DMS79 (cell line): Measurements from ENCODE around the gene LGALS13.

Experiments
- DNase-seq: peaks from one replicate; lab custom pipeline; 2025; lab: John Stamatoyannopoulos, UW

The LGALS13 gene, protein sequence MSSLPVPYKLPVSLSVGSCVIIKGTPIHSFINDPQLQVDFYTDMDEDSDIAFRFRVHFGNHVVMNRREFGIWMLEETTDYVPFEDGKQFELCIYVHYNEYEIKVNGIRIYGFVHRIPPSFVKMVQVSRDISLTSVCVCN

GRCh38 chr19:39602224-39602623, at the start of gene LGALS13:
Gene LGALS13, plus strand, starts transcription at chr19:39602524. Its CDS starts 45 bp downstream, at chr19:39602569.
- peak; percentile 23 for DNase-seq

DNA sequence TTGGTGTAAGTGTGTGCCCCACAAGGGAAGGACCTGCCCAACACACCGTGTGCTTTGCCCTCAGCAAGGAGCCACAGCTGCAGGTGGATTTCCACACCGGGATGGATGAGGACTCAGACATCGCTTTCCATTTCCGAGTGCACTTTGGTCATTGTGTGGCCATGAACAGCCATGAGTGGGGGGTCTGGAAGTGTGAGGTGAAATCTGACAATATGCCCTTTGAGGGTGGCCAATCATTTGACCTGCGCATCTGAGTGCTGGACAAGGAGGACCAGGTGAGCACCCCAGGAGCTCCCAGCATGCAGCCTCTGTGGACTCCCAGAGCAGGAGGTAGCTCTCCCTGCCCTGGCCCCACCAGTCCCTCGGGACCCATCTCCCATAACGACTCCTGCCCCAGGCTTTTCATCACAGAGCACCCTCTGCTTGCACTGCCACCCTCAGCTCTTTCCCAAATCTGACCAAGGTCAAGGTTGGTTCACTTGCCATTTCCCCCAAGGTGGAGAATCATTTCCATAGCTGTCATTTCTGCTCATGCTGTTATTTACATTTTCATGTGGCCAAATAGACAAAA, 49.2 kb upstream of the LGALS13 start:
- DNase-seq: no peak

DNA sequence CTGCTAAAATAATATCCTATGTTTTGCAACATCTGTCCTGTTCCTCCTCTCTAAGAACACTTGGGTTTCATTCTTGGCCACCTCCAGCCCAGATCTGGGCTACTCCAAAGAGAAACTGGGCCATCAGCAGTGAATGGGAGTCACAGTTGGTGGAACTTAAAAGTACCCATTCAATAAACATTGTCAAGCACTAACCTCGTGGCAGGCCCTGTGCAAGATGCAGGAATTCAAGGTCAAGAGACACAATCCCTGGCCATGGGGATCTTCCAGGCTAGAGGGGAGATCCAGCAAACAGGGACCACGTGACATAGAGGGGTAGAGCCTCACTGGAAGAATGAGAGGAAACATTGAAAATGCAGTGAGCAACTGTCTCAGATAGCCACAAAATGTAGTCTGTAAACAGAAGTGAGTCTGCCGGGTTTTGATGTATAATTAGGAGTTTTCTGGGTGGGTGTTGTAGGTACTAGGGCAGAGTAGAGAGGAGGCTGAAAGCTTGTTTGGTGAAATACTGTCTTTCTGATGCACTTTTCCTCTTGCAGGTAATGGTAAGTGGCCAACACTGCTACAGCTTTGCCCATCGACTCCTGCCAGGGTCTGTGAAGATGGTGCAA, 47.5 kb upstream of the LGALS13 start:
- no peak for DNase-seq

DNA sequence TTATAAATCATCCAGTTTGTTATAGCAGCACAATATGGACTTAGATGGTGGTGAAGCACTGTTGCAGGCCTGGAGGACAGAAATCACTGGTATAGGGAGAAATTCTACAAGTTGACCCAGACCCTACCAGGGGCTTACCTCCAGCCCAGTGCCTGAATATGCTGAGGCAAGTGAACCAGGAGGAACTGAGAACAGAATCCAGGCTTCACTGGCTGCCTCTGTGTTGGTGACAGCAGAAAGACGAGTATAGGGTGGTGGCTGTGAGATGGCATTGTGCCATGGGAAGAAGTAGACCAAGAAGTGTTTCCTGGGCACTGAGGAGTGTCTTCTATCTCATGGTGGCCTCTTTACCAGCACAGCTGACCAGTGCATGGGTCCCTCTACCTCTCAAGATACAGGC, 46.4 kb upstream of the LGALS13 start:
- DNase-seq: no peak

DNA sequence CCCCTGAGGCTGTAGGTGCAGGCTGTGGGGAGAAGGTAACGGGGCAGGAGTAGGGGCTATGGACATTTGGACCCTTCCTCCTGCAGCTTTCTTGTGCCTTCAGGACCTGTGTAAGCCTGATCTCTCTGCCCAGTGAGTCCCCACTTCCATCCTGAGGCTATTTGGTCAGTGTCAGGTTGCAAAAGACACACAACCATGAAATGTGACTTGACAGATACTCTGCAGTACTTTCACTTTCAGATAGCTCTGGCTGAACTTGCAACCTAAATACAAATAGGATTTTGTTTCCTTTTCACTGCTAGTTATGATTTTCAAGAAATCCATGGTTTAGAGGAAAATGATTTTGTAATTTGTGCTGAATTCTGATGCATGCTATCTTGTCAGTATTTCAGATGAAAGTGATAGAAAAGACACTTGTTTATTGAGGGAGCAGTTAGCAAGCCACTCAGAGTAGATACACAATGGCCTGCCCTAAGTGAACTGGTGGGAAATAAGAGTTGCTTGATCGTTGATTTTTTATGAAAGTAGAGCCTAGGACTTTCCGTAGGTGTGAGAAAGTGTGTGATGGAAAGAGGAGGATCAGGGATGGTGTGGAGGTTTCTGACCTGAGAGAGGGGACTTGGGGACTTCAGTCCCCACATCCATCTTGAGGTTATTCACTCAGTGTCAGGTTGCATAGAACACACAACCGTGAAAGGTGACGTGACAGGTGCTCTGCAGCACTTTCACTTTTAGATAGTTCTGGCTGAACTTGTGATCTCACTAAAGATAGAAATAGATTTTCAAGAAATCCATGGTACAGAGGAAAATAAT, 44.3 kb upstream of the LGALS13 start:
- peak; percentile 43 for DNase-seq

- no peak for DNase-seq
These were observed 43.7 kb upstream of the LGALS13 start for GRCh38 chr19:39558624-39559117.

DNA sequence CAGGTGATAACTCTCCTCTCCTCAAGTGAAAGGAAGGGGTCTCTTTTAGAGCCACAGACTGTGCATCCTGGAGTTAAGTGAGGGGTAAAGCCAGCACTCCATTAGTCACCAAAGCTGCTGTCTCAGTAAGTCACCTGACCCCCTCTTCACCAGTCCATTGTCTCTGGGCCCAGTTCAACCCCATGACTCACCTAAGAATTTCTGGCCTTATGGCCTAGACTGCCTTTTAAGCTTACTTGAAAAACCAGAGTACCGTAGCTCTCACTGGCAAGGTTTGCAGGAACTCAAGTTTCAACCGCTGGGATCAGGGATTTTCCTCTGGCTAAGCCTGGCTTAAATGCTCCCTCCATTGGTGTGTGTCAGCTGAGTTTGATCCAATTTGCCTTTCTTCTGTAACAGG, 38.9 kb upstream of the LGALS13 start:
- DNase-seq: peak; percentile 94

DNA sequence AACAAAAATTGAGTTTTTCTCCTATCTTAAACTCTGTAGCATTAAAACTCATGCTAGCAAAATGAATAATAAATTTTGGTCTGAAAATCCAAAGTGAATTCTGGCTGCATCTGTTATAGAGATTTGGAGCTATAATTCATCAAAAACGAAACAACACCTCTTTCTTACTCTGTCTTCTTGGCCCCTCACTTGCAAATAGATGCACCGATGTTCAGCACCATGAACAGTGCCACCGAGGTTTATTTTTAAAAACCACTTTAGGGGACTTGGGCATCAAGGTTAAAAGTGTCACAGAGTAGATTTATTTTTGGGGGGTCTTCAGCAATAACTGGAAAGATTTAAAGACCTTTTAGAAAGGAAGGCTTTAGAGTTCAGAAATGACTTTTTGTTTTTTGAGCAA, 36.3 kb upstream of the LGALS13 start:
- no peak for DNase-seq

GRCh38 chr19:39568604-39569003, 33.7 kb upstream of the LGALS13 start:
- no peak for DNase-seq

- no peak for DNase-seq
These were observed 19.9 kb upstream of the LGALS13 start for GRCh38 chr19:39582442-39582841.

- DNase-seq: no peak
These were observed 19.3 kb upstream of the LGALS13 start for GRCh38 chr19:39582891-39583625.

- DNase-seq: no peak
These were observed 14.8 kb upstream of the LGALS13 start for GRCh38 chr19:39587496-39587895.

DNA sequence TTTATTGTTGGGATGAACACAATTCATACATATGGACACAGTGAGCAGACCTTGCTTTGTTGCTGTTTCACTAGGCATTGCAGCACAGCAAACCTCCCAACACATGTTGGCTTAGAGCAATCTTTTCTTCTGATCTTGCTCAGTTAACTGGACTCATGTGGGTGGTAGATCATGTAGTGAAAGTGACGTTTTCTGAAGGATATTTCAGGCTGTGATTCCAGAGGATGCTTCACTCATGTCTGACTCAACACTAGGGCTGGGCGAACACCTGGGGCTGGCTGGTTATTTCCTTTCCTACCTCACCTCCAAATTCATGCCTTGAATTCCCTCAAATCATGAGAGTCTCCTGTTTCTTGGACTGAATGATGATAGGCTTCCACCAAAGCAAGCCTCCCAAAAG, 14.3 kb upstream of the LGALS13 start:
- no peak for DNase-seq

DNA sequence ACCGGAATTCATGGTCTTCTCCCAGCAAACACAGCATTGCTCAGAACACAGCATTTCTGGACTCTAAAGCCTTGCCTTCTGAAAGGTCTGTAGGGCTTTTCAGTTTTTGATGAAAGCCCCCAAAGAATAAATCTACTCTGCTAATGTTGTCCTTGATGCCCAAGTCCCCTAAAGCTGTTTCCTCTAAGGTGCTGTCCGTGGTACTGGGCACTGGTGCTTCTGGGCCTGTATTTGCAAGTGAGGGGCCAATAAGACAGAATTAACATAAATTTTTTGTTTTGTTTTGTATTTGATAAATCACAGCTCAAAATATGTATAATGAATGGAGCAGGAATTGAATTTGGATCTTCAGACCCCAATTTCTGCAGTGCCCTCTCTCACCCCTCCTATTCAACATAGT, 12.1 kb upstream of the LGALS13 start:
- no peak for DNase-seq

DNA sequence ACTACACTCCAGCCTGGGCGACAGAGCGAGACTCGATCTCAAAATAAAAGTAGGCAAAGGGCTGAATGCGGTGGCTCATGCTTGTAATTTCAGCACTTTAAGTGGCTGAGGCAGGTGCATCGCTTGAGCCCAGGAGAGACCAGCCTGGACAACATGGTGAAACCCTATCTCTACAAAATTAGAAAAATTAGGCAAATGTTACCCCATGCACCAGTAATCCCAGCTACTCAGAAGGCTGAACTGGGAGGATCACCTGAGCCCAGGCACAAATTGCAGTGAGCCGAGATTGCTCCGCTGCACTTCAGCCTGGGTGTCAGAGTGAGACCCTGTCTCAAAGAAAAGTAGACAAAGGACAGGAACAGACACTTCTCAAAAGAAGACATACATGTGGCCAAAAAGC, 9.9 kb upstream of the LGALS13 start:
- DNase-seq: no peak

DNA sequence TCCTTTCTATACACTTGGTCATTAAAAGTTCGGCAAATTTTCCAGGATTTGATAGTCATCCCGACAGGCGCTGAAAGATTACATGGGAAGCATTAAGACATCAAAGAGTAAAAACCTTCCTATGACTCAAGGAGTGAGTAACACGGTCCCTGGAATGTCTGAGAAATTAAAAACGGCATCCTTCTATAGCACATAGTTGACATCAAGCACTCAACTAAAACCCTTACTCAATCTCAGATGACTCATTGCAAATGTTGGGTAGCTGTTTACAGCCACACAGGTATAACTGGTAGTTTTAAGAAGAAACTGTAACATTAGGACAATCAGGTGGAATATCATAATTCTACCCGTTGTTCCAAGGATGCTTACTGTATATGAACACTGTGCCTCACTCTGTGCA, 6.4 kb upstream of the LGALS13 start:
- no peak for DNase-seq

DNA sequence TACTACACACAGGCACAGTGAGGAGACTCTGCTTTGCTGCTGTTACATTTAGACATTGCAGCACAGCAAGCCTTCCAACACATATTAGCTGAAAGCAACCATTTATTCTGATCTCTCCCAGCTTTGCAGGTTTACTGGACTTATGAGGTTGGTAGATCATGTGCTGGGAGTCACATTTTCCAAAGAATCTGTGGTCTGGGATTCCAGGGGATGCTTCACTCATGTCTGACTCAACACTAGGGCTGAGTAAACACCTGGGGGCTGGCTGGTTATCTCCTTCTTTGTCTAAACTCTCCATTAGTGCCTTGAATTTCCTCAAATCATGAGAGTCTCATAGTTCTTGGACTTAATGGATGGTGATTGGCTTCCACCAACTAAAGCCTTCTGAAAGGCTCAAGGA, 5.4 kb upstream of the LGALS13 start:
- no peak for DNase-seq

GRCh38 chr19:39599116-39599515, 3.2 kb upstream of the LGALS13 start:
- no peak for DNase-seq

DNA sequence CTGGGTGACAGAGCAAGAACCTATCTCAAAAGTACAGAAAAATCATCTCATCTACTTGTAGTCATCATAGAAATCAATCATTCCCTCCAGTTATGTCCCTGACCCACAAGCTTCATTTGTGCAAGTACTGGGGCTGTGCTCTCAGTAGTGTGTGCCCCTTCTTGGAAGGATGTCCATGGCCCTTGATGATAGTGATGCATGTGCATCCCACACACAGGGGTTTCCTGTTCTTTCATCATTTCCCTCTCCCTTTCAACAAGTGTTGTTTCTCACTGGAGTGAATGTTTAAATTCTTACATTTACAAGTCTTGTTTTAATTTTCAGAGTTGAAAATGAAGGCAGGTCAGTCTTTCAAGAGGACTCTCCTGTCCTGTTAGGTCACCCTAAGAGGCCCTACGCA, 1.5 kb downstream of the LGALS13 start:
- no peak for DNase-seq

DNA sequence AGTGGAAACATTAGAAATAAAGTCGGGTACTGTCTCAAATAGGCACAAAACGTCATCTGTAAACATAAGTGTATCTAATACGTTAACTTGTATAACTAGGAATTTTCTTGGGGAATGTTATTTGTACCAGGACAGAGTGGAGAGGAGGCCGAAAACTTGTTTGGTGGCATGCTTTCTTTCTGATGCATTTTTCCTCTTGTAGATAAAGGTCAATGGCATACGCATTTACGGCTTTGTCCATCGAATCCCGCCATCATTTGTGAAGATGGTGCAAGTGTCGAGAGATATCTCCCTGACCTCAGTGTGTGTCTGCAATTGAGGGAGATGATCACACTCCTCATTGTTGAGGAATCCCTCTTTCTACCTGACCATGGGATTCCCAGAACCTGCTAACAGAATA, 4.7 kb downstream of the LGALS13 start:
- no peak for DNase-seq

- no peak for DNase-seq
These were observed 5.2 kb downstream of the LGALS13 start for GRCh38 chr19:39607561-39607960.

DNA sequence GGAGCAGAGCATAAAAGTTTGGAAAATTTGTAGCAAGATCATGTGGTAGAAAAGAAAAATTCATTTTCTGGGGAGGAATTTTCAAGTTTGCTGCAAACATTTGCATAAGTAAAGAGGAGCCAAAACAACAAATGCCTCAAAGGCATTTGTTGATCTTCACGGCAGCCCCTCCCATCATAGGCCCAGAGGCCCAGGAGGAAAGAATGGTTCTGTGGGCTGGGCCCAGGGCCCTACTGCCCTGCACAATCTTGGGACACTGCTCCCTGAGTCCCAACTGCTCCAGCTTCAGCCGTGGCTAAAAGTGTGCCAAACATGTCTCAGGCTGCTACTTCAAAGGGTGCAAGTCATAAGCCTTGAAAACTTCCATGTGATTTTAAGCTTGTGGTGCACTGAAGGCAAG, 11.3 kb downstream of the LGALS13 start:
- DNase-seq: no peak
